CD14-positive monocyte (primary cell): ENCODE results near the gene TAC3. TPM values are rescaled to one million over a fixed set of nuclear protein-coding genes. Genes with fewer than 3 reads are reported as not detected.

Experiments used
- DNase-seq, 3 donors: peaks; one replicate each; pipeline ENCODE4 v3.0.0-alpha.2; 2011 to 2022
- H2AFZ ChIP-seq: 2 replicates; pipeline ENCODE4 v1.6.0; 2012; ENCODE audit warnings: mild to moderate bottlenecking, low read depth, low read length, inconsistent platforms; ENCODE audit not compliant: insufficient read depth, poor library complexity, severe bottlenecking
- H3K27ac ChIP-seq, 2 donors: 1 replicate in 1 of 2; 2 replicates in 1 of 2; pipeline ENCODE4 v1.5.1; 2012 to 2013; ENCODE audit warnings: low read length in 2 of 2, control low read depth in 1 of 2, inconsistent platforms in 1 of 2, low read depth in 1 of 2, mild to moderate bottlenecking in 1 of 2
- H3K27me3 ChIP-seq, 2 donors: one replicate each; pipeline versions ENCODE4 v1.6.0 to v1.6.1; 2011 to 2013; ENCODE audit warnings: low read length in 2 of 2; ENCODE audit not compliant: control insufficient read depth in 2 of 2, insufficient read depth in 2 of 2
- H3K36me3 ChIP-seq, 2 donors: replicated peaks in 1 of 2; 1 replicate in 1 of 2; 2 replicates in 1 of 2; pipeline versions ENCODE4 v1.5.1 to v1.6.1; 2012 to 2013; ENCODE audit warnings: low read length in 2 of 2, control low read depth in 1 of 2, inconsistent platforms in 1 of 2, mild to moderate bottlenecking in 1 of 2; ENCODE audit not compliant: insufficient read depth in 2 of 2, control insufficient read depth in 1 of 2
- H3K4me1 ChIP-seq, 2 donors: 1 replicate in 1 of 2; 2 replicates in 1 of 2; pipeline versions ENCODE4 v1.5.1 to v1.6.1; 2012 to 2013; ENCODE audit warnings: low read length in 2 of 2, control low read depth in 1 of 2, inconsistent platforms in 1 of 2, mild to moderate bottlenecking in 1 of 2, moderate library complexity in 1 of 2; ENCODE audit not compliant: insufficient read depth in 2 of 2, control insufficient read depth in 1 of 2
- H3K4me2 ChIP-seq: replicated peaks from 2 replicates; pipeline ENCODE3; 2012; ENCODE audit warnings: low read length, moderate library complexity, mild to moderate bottlenecking; ENCODE audit not compliant: poor library complexity, severe bottlenecking; ENCODE audit errors: extremely low read depth
- H3K4me3 ChIP-seq, 3 experiments: fragments of 200-600 bp in 1 of 3; sonication (generic) in 1 of 3; replicated peaks in 1 of 3; 1 replicate in 2 of 3; 2 replicates in 1 of 3; pipeline ENCODE4 v1.5.1; 2011 to 2013; ENCODE audit warnings: low read length in 3 of 3, mild to moderate bottlenecking in 3 of 3, control low read depth in 2 of 3, low read depth in 2 of 3, inconsistent platforms in 1 of 3, moderate library complexity in 1 of 3
- H3K79me2 ChIP-seq: 2 replicates; pipeline ENCODE4 v1.6.0; 2012; ENCODE audit warnings: mild to moderate bottlenecking, control low read depth, inconsistent platforms, low read length, moderate library complexity; ENCODE audit not compliant: insufficient read depth
- H3K9ac ChIP-seq: 2 replicates; pipeline ENCODE4 v1.6.0; 2017; ENCODE audit warnings: low read length, mild to moderate bottlenecking; ENCODE audit not compliant: insufficient read depth, poor library complexity, severe bottlenecking
- H3K9me3 ChIP-seq, 2 donors: replicated peaks in 1 of 2; 1 replicate in 1 of 2; 2 replicates in 1 of 2; pipeline versions ENCODE4 v1.5.1 to v1.6.1; 2012 to 2013; ENCODE audit warnings: low read length in 2 of 2, control low read depth in 1 of 2; ENCODE audit not compliant: control insufficient read depth in 1 of 2, insufficient read depth in 1 of 2
- H4K20me1 ChIP-seq: 2 replicates; pipeline ENCODE4 v1.6.0; 2012; ENCODE audit warnings: mild to moderate bottlenecking, low read length, control low read depth, moderate library complexity; ENCODE audit not compliant: insufficient read depth
- H3K27ac Mint-ChIP-seq, 7 donors: one replicate each; pipeline ENCODE4 v1.8.0; 2020; ENCODE audit warnings: mild to moderate bottlenecking in 7 of 7, mixed read lengths in 7 of 7, moderate library complexity in 6 of 7, inconsistent platforms in 2 of 7
- H3K27me3 Mint-ChIP-seq, 3 donors: one replicate each; pipeline ENCODE4 v1.8.0; 2021 to 2022; ENCODE audit warnings: low read depth in 3 of 3, mild to moderate bottlenecking in 3 of 3, mixed read lengths in 3 of 3, moderate library complexity in 3 of 3, inconsistent platforms in 1 of 3
- H3K36me3 Mint-ChIP-seq, 2 donors: one replicate each; pipeline ENCODE4 v1.8.0; 2020; ENCODE audit warnings: mixed read lengths in 2 of 2, inconsistent platforms in 1 of 2, mild to moderate bottlenecking in 1 of 2
- H3K4me1 Mint-ChIP-seq: one replicate; pipeline ENCODE4 v1.8.0; 2020; ENCODE audit warnings: mild to moderate bottlenecking, mixed read lengths
- H3K4me3 Mint-ChIP-seq, 2 donors: one replicate each; pipeline ENCODE4 v1.8.0; 2020; ENCODE audit warnings: mild to moderate bottlenecking in 2 of 2, mixed read lengths in 2 of 2, moderate library complexity in 1 of 2
- H3K9me3 Mint-ChIP-seq, 7 donors: one replicate each; pipeline ENCODE4 v1.8.0; 2020 to 2022; ENCODE audit warnings: mixed read lengths in 7 of 7, mild to moderate bottlenecking in 6 of 7, moderate library complexity in 6 of 7, inconsistent platforms in 2 of 7
- CTCF ChIP-seq: fragments of 200-600 bp; IDR thresholded peaks from one replicate; pipeline ENCODE4 v1.8.0; 2022; ENCODE audit warnings: antibody characterized with exemption, mild to moderate bottlenecking
- WGBS: methylation state at CpG from one replicate; pipeline ENCODE4 v1.1.5; 2013; ENCODE audit warnings: missing lambda C conversion rate; ENCODE audit not compliant: insufficient coverage; 5-methylcytosine and 5-hydroxymethylcytosine counted together
- intact Hi-C, 2 donors: fragments of 100-400 bp; cut with micrococcal nuclease; formaldehyde crosslinking; loops; one replicate each; pipeline versions ENCODE4 v1.15.0 to v1.15.1; 2023
- polyA plus RNA-seq, 3 donors: library from polyadenylated mRNA; depleted of rRNA in 1 of 3; unstranded in 2 of 3; stranded (reverse) in 1 of 3; fragments of 300-500 nt in 2 of 3; fragments of >200 nt in 1 of 3; fragmentation: Illumina TruSeq in 2 of 3; gene quantifications; 1 replicate in 2 of 3; 2 replicates in 1 of 3; pipeline ENCODE4 v1.2.3, GENCODE V29; 2012 to 2021

The TAC3 gene
- polyA plus RNA-seq, 3 donors = 0.15 TPM; not detected in 2

- no peak overlapping the region for H3K27ac Mint-ChIP-seq
- H3K79me2 ChIP-seq = no peaks in the 10 kb centered on the region
- H3K4me3 ChIP-seq = no peak overlapping the region
- no peak overlapping the region for H3K4me2 ChIP-seq
- H3K9me3 ChIP-seq = no peaks in the 10 kb centered on the region
- peaks cover 12% of the 10 kb centered on the region for H3K4me1 Mint-ChIP-seq
- intact Hi-C loops = no loop called here
- DNase-seq = no peak
- no peak overlapping the region for H3K9ac ChIP-seq
- no peak for TF ChIP-seq CTCF
- no peaks in the 10 kb centered on the region for H3K36me3 Mint-ChIP-seq
- H4K20me1 ChIP-seq = no peaks in the 10 kb centered on the region
- peaks cover 11% of the 10 kb centered on the region in 2 donors for H3K4me1 ChIP-seq
- peak overlapping the region in 1 of 2 donors; percentile 36 for H3K4me3 Mint-ChIP-seq
- no peaks in the 10 kb centered on the region for H3K36me3 ChIP-seq
- no peak overlapping the region for H3K27ac ChIP-seq
- no peak overlapping the region for H2AFZ ChIP-seq
- WGBS = 88% methylated on average over 2 of the region's 5 CpGs
- H3K9me3 Mint-ChIP-seq = no peaks in the 10 kb centered on the region
- H3K27me3 Mint-ChIP-seq = peaks cover 2 to 3% (median 3%) of the 10 kb centered on the region in 3 donors
- no peaks in the 10 kb centered on the region for H3K27me3 ChIP-seq
Observed at GRCh38 chr12:57027805-57028153, 11.4 kb upstream of the TAC3 start.

DNA sequence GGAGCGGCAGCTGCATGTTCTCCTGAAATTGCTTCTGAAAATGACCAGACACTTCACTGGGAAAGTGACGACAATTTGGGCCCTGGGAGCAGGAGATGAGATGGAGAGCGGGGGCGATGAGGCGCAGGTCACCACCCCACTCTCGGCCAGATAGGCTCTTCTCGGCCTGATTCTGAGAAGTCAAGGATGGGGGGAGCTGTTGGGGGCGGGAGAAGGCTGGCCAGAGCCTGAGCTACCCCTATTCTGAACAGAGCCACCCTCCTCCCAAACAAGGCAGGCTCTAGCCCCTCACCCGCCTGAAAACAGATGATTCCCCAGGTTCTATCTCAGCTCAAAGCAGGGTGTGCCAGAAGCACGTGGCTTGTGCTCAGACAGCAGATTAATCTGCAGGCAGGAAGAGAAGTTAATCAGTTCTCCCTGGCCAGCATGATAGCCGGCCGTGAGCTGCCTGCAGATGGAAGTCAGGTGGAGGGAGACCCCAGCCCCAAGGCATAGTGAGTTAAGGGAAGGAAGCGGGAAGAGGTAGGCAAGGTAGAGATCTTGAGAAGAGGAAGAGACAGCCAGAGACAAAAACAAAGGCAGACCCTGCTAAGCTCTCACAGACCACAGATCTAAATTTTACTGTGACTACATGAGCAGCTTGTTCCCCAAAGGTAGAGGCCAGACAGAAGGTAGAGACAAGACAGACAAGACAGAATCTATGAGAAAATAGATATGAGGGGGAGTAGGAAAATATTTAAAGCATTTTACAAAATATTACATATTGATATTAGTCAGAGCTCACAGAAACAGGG is 10.9 kb upstream of the TAC3 start:
- no peaks in the 10 kb centered on the region for H3K9me3 ChIP-seq
- no peak overlapping the region for H2AFZ ChIP-seq
- Mint-ChIP-seq H3K4me1 (peaks cover 12% of the 10 kb centered on the region), H3K27me3 (peaks cover 2 to 3% (median 3%) of the 10 kb centered on the region in 3 donors), H3K9me3 (no peaks in the 10 kb centered on the region), H3K4me3 (peak overlapping the region in 1 of 2 donors; percentile 36), H3K36me3 (no peaks in the 10 kb centered on the region), H3K27ac (no peak overlapping the region)
- no peak overlapping the region for H3K4me3 ChIP-seq
- H3K27me3 ChIP-seq = no peaks in the 10 kb centered on the region
- no peaks in the 10 kb centered on the region for H3K79me2 ChIP-seq
- TF ChIP-seq CTCF = no peak
- no peak overlapping the region for H3K9ac ChIP-seq
- intact Hi-C loops = no loop called here
- no peaks in the 10 kb centered on the region for H4K20me1 ChIP-seq
- no peak overlapping the region for H3K27ac ChIP-seq
- no peaks in the 10 kb centered on the region for H3K36me3 ChIP-seq
- peaks cover 11% of the 10 kb centered on the region in 2 donors for H3K4me1 ChIP-seq
- DNase-seq = no peak
- WGBS = 62% methylated on average over 10 of the region's 13 CpGs
- H3K4me2 ChIP-seq = no peak overlapping the region
